ENCODE data around the gene ZCCHC14.

- TF ChIP-seq, protein P1, sequence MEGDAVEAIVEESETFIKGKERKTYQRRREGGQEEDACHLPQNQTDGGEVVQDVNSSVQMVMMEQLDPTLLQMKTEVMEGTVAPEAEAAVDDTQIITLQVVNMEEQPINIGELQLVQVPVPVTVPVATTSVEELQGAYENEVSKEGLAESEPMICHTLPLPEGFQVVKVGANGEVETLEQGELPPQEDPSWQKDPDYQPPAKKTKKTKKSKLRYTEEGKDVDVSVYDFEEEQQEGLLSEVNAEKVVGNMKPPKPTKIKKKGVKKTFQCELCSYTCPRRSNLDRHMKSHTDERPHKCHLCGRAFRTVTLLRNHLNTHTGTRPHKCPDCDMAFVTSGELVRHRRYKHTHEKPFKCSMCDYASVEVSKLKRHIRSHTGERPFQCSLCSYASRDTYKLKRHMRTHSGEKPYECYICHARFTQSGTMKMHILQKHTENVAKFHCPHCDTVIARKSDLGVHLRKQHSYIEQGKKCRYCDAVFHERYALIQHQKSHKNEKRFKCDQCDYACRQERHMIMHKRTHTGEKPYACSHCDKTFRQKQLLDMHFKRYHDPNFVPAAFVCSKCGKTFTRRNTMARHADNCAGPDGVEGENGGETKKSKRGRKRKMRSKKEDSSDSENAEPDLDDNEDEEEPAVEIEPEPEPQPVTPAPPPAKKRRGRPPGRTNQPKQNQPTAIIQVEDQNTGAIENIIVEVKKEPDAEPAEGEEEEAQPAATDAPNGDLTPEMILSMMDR (IDR thresholded peaks at IDR 0.05 in 8 of 11, conservative IDR thresholded peaks at IDR 0.05 in 3 of 11): no peak
- TF ChIP-seq POLR2A (IDR thresholded peaks at IDR 0.05): no peak
These were observed 56.3 kb downstream of the ZCCHC14 start for GRCh38 chr16:87436225-87437172.

Data from spleen (tissue), 7 donors.